ENCODE data around the gene IRF2. TPM values are rescaled to one million over a fixed set of nuclear protein-coding genes. Genes with fewer than 3 reads are reported as not detected.

The IRF2 gene
- total RNA-seq, 4 donors from 2014 or later: 27.9 to 38.7 (median 29.9) TPM

GRCh38 chr4:184386271-184386781 lies 88.0 kb downstream of the IRF2 start:
- 55% methylated on average over 10 of the region's 10 CpGs for WGBS
- peak overlapping the region; percentile 82 for H3K27ac ChIP-seq
- no peak for DNase-seq (ENCODE audit: low spot score in 2 of 2)
- no peaks in the 10 kb centered on the region for H3K9me3 ChIP-seq
- peaks cover 42% of the 10 kb centered on the region for H3K4me1 ChIP-seq
- H3K27me3 ChIP-seq: no peaks in the 10 kb centered on the region
- H3K36me3 ChIP-seq: peaks cover 42% of the 10 kb centered on the region
- H3K4me3 ChIP-seq: no peak overlapping the region
- TF ChIP-seq POLR2A (IDR thresholded peaks at IDR 0.05) (no peak), EP300 (IDR thresholded peaks at IDR 0.05) (no peak), POLR2AphosphoS5 (IDR thresholded peaks at IDR 0.05) (no peak)
- TF ChIP-seq, protein P1, sequence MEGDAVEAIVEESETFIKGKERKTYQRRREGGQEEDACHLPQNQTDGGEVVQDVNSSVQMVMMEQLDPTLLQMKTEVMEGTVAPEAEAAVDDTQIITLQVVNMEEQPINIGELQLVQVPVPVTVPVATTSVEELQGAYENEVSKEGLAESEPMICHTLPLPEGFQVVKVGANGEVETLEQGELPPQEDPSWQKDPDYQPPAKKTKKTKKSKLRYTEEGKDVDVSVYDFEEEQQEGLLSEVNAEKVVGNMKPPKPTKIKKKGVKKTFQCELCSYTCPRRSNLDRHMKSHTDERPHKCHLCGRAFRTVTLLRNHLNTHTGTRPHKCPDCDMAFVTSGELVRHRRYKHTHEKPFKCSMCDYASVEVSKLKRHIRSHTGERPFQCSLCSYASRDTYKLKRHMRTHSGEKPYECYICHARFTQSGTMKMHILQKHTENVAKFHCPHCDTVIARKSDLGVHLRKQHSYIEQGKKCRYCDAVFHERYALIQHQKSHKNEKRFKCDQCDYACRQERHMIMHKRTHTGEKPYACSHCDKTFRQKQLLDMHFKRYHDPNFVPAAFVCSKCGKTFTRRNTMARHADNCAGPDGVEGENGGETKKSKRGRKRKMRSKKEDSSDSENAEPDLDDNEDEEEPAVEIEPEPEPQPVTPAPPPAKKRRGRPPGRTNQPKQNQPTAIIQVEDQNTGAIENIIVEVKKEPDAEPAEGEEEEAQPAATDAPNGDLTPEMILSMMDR (IDR thresholded peaks at IDR 0.05): no peak

GRCh38 chr4:184385705-184386141 lies 88.6 kb downstream of the IRF2 start:
- no peak for DNase-seq (ENCODE audit: low spot score in 2 of 2)
- Histone ChIP-seq H3K9me3 (no peaks in the 10 kb centered on the region), H3K4me1 (peaks cover 42% of the 10 kb centered on the region), H3K4me3 (no peak overlapping the region), H3K27me3 (no peaks in the 10 kb centered on the region), H3K36me3 (peaks cover 37% of the 10 kb centered on the region), H3K27ac (peak overlapping the region; percentile 82)
- 36% methylated on average over 6 of the region's 6 CpGs for WGBS
- no peak for TF ChIP-seq POLR2A (IDR thresholded peaks at IDR 0.05)
- peak in 1 of 3 donors; percentile 28 for TF ChIP-seq POLR2AphosphoS5 (IDR thresholded peaks at IDR 0.05)

DNA sequence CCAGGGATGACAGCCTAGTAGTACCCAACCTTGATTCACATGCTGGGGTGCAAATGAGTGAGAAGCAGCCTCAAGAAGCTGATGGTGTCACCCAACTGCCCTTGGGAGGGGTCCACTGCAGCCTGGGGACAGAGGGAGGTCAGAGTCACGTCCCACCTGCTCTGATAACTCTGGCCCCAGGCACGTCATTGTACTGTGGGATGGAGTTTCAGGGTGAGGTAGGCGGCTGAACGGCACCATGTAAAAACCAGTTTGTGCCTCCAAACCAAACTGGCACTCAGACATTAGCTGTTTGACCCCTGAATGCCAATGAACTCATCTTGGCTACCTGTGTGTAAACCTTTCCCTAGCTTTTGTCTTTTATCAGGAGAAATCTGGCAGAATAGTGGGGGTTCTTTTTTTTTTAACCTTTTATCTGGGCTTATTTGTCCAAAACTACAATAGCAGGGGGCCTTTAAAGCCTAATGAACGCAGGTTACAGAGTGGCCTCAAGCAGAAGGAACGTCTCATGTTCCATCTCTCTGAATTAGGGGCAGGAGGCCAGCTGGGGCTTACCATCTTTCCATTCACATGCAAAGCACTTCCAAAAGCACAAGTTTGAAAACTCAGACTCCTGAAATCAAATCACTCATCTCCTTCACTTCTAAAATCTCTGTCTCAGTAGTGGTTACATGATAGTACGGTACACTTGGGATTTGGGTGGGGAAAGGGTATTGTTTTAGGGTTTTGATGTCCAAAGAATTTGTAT lies 89.4 kb downstream of the IRF2 start:
- TF ChIP-seq, protein P1 (IDR thresholded peaks at IDR 0.05): no peak
- TF ChIP-seq EP300 (IDR thresholded peaks at IDR 0.05): no peak
- no peak for TF ChIP-seq POLR2AphosphoS5 (IDR thresholded peaks at IDR 0.05)
- no peak for TF ChIP-seq POLR2A (IDR thresholded peaks at IDR 0.05)
- no peaks in the 10 kb centered on the region for H3K9me3 ChIP-seq
- H3K4me1 ChIP-seq: peaks cover 42% of the 10 kb centered on the region
- H3K27me3 ChIP-seq: no peaks in the 10 kb centered on the region
- H3K4me3 ChIP-seq: no peak overlapping the region
- H3K27ac ChIP-seq: peak overlapping the region; percentile 82
- 62% methylated on average over 7 of the region's 7 CpGs for WGBS
- DNase-seq (ENCODE audit: low spot score in 2 of 2): no peak
- peaks cover 31% of the 10 kb centered on the region for H3K36me3 ChIP-seq

DNA sequence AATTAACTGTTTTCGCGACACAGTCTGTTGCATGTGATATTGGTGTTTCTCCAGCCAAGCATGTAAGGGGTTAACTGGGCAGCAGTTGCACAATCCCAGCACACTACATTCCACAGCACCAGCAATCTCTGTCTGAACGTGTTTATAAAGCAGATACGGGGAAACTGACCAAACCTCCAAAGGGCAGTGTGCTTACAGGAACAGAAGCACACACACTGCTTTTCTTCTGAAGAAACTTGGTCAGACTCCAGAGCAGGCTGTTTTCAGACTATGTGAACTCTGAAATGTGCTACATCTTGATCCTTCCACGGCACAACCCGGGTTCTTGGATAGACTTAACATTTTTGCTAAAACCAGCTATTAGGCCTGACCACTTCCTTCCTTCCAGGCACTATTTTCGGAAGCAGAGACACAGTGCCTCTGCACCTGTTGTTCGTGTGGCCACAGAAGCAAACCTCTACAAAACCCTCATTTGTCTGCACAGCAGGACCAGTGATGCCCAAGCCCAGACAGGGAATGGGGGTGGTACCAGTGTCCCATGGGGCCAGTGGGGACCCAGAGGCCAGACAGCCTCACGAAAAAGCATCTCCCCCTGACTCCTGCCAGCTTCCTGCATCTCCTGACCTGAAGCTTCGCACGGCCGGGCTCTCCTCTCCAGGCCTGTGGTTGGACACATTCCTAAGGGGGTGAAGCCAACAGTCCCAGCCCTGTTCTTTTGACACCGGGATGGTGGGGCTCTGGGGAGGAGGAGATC lies 90.1 kb downstream of the IRF2 start:
- TF ChIP-seq EP300 (IDR thresholded peaks at IDR 0.05) (no peak), POLR2AphosphoS5 (IDR thresholded peaks at IDR 0.05) (peak in 2 of 3 donors; percentile 11 to 75)
- 12% methylated on average over 12 of the region's 13 CpGs for WGBS
- Histone ChIP-seq H3K27me3 (no peaks in the 10 kb centered on the region), H3K27ac (peak overlapping the region; percentile 82), H3K4me3 (peak overlapping the region; percentile 38), H3K9me3 (no peaks in the 10 kb centered on the region), H3K36me3 (peaks cover 23% of the 10 kb centered on the region), H3K4me1 (peaks cover 42% of the 10 kb centered on the region)
- DNase-seq (ENCODE audit: low spot score in 2 of 2): no peak

GRCh38 chr4:184383497-184384055 lies 90.8 kb downstream of the IRF2 start:
- no peak for DNase-seq (ENCODE audit: low spot score in 2 of 2)
- H3K27ac ChIP-seq: peak overlapping the region; percentile 82
- H3K4me3 ChIP-seq: peak overlapping the region; percentile 38
- 12% methylated on average over 8 of the region's 8 CpGs for WGBS
- H3K9me3 ChIP-seq: no peaks in the 10 kb centered on the region
- peaks cover 42% of the 10 kb centered on the region for H3K4me1 ChIP-seq
- H3K27me3 ChIP-seq: no peaks in the 10 kb centered on the region
- TF ChIP-seq POLR2A (IDR thresholded peaks at IDR 0.05) (no peak), EP300 (IDR thresholded peaks at IDR 0.05) (no peak), POLR2AphosphoS5 (IDR thresholded peaks at IDR 0.05) (peak in 1 of 3 donors; percentile 11)
- TF ChIP-seq, protein P1 (IDR thresholded peaks at IDR 0.05): no peak
- peaks cover 16% of the 10 kb centered on the region for H3K36me3 ChIP-seq

All from suprapubic skin (tissue), 4 donors.